Fibroblast of pulmonary artery (primary cell): Measurements from ENCODE around the gene ITGAL.

Experiments used
- DNase-seq: peaks from one replicate; pipeline ENCODE4 v3.0.0-alpha.2; 2010; ENCODE audit warnings: low read depth
- H3K4me3 ChIP-seq: replicated peaks from 2 replicates; pipeline ENCODE4 v1.5.1; 2011; ENCODE audit warnings: low read depth, mild to moderate bottlenecking, control low read depth, low read length, moderate library complexity
- CTCF ChIP-seq: IDR thresholded peaks from 2 replicates; pipeline ENCODE4 v1.5.1; 2011; ENCODE audit warnings: mild to moderate bottlenecking, control low read depth, low read length, inconsistent platforms; ENCODE audit errors: missing control alignments

Gene ITGAL

GRCh38 chr16:30553393-30553899 is 80.9 kb downstream of the ITGAL start:
- DNase-seq: no peak
- H3K4me3 ChIP-seq: no peak overlapping the region

GRCh38 chr16:30554557-30555314 is 82.2 kb downstream of the ITGAL start:
- no peak for DNase-seq
- TF ChIP-seq CTCF: no peak
- no peak overlapping the region for H3K4me3 ChIP-seq

More at GRCh38 chr16:30553393-30553899, 80.9 kb downstream of the ITGAL start:
- no peak for TF ChIP-seq CTCF

- TF ChIP-seq CTCF: no peak
- H3K4me3 ChIP-seq: no peak overlapping the region
- DNase-seq: no peak
Observed at GRCh38 chr16:30555315-30556124, 83.0 kb downstream of the ITGAL start.

GRCh38 chr16:30556125-30556473 is 83.6 kb downstream of the ITGAL start:
- TF ChIP-seq CTCF: no peak

GRCh38 chr16:30557707-30557956 is 85.1 kb downstream of the ITGAL start:
- no peak for TF ChIP-seq CTCF
- no peak for DNase-seq
- H3K4me3 ChIP-seq: peak overlapping the region; percentile 75

More at GRCh38 chr16:30556125-30556473, 83.6 kb downstream of the ITGAL start:
- H3K4me3 ChIP-seq: no peak overlapping the region
- DNase-seq: no peak

GRCh38 chr16:30557957-30558788 is 85.6 kb downstream of the ITGAL start, which contains the start of gene ZNF764:
TSS of gene ZNF764 (minus strand) at chr16:30558374. CDS start at chr16:30558182, 192 bp downstream.
- H3K4me3 ChIP-seq: peak within 1 kb of the TSS; percentile 75
- TF ChIP-seq CTCF: no peak
- DNase-seq: peak; percentile 98
